Smooth muscle cell (in vitro differentiated cells): ENCODE measurements around the gene HSPG2. TPM values are rescaled to one million over a fixed set of nuclear protein-coding genes. Genes with fewer than 3 reads are reported as not detected.

ENCODE experiments used
- DNase-seq: peaks from one replicate; lab custom pipeline; 2025; ENCODE audit not compliant: unreplicated experiment; lab: John Stamatoyannopoulos, UW
- H2AFZ ChIP-seq: fragments of 200-600 bp; sonication (generic); 2 replicates; pipeline ENCODE4 v1.6.0; 2016; ENCODE audit warnings: antibody characterized with exemption, low read depth, mild to moderate bottlenecking
- H3F3A ChIP-seq: fragments of 200-600 bp; sonication (generic); 2 replicates; pipeline ENCODE4 v1.6.0; 2017; ENCODE audit warnings: antibody characterized with exemption, low read depth
- H3K27ac ChIP-seq: fragments of 200-600 bp; sonication (generic); 2 replicates; pipeline ENCODE4 v1.5.1; 2016; ENCODE audit warnings: low read depth, mild to moderate bottlenecking
- H3K27me3 ChIP-seq: fragments of 200-600 bp; sonication (generic); 2 replicates; pipeline ENCODE4 v1.6.1; 2016; ENCODE audit warnings: low read depth, mild to moderate bottlenecking
- H3K36me3 ChIP-seq: fragments of 200-600 bp; sonication (generic); 2 replicates; pipeline ENCODE4 v1.5.1; 2016; ENCODE audit warnings: low read depth
- H3K4me1 ChIP-seq: fragments of 200-600 bp; sonication (generic); 2 replicates; pipeline ENCODE4 v1.5.1; 2016; ENCODE audit warnings: low read depth
- H3K4me2 ChIP-seq: fragments of 200-600 bp; sonication (generic); 2 replicates; pipeline ENCODE4 v1.6.0; 2016; ENCODE audit warnings: mild to moderate bottlenecking
- H3K4me3 ChIP-seq: fragments of 200-600 bp; sonication (generic); 2 replicates; pipeline ENCODE4 v1.5.1; 2016; ENCODE audit warnings: mild to moderate bottlenecking
- H3K79me2 ChIP-seq: fragments of 200-600 bp; sonication (generic); 2 replicates; pipeline ENCODE4 v1.6.0; 2016; ENCODE audit warnings: low read depth, mild to moderate bottlenecking
- H3K9ac ChIP-seq: fragments of 200-600 bp; sonication (generic); 2 replicates; pipeline ENCODE4 v1.6.0; 2016; ENCODE audit warnings: low read depth
- H3K9me3 ChIP-seq: fragments of 200-600 bp; sonication (generic); replicated peaks from 2 replicates; pipeline ENCODE4 v1.5.1; 2016; ENCODE audit warnings: low read depth
- H4K20me1 ChIP-seq: fragments of 200-600 bp; sonication (generic); 2 replicates; pipeline ENCODE4 v1.6.0; 2016; ENCODE audit warnings: low read depth
- WGBS: methylation state at CpG from one replicate; pipeline ENCODE4 v1.1.7; 2016; ENCODE audit warnings: low lambda C conversion rate; 5-methylcytosine and 5-hydroxymethylcytosine counted together
- polyA plus RNA-seq: library from polyadenylated mRNA; unstranded; fragments of >200 nt; fragmentation: Nextera tagmentation; extraction: Ambion mirVana; gene quantifications from 2 replicates; pipeline ENCODE4 v1.2.1, GENCODE V29; 2016
- total RNA-seq: library from RNA; depleted of rRNA; stranded (reverse); fragments of >200 nt; gene quantifications from 2 replicates; pipeline ENCODE4 v1.2.3, GENCODE V29; 2014
- TF ChIP-seq, protein P1 (sequence below): fragments of 200-600 bp; sonication (generic); IDR thresholded peaks from 2 replicates; pipeline ENCODE4 v1.5.1; 2017; ENCODE audit warnings: borderline replicate concordance, mild to moderate bottlenecking, antibody characterized with exemption; ENCODE audit not compliant: insufficient read depth, poor library complexity, severe bottlenecking

The HSPG2 gene
- total and polyA plus RNA-seq, 2 experiments from 2014 or later, result 40.7 to 46.7 TPM

DNA sequence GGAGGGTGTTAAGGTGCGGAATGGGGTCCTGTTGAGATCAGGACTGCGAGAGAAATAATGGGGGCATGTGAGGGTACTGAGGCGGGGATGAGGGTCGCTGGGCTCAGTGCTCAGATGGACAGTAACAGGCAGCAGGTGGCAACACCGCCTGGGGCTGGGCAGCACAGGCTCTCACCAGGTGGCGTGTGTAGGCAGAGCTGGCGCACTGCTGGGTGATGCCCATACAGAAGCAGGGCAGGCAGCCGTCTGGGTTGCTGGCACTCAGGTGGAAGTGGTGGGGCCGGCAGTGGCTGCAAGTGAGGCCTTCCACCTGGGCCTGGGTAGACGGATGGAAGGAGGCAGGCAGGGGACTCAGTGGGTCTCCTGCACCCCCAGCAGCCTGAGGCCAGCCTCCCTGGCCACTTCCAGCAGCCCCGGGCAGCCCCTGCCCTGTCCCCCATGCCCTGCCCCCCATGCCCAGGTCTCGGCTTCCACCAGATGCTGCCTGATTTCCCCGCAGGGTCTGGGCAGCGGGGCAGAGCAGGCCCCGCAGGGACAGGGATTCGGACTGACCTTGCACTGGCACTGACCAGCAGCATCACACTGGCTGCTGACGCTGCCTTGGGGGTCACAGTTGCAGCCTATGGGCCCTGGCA, 64.5 kb downstream of the HSPG2 start:
- no peak overlapping the region for H3K4me2 ChIP-seq
- no peaks in the 10 kb centered on the region for H3F3A ChIP-seq
- H2AFZ ChIP-seq, result no peak overlapping the region
- no peaks in the 10 kb centered on the region for H3K4me1 ChIP-seq
- H3K27ac ChIP-seq, result no peak overlapping the region
- no peak overlapping the region for H3K4me3 ChIP-seq
- H3K79me2 ChIP-seq, result no peaks in the 10 kb centered on the region
- no peaks in the 10 kb centered on the region for H3K9me3 ChIP-seq
- no peaks in the 10 kb centered on the region for H3K36me3 ChIP-seq
- DNase-seq, result no peak
- no peaks in the 10 kb centered on the region for H4K20me1 ChIP-seq
- H3K9ac ChIP-seq, result no peak overlapping the region
- TF ChIP-seq, protein P1, sequence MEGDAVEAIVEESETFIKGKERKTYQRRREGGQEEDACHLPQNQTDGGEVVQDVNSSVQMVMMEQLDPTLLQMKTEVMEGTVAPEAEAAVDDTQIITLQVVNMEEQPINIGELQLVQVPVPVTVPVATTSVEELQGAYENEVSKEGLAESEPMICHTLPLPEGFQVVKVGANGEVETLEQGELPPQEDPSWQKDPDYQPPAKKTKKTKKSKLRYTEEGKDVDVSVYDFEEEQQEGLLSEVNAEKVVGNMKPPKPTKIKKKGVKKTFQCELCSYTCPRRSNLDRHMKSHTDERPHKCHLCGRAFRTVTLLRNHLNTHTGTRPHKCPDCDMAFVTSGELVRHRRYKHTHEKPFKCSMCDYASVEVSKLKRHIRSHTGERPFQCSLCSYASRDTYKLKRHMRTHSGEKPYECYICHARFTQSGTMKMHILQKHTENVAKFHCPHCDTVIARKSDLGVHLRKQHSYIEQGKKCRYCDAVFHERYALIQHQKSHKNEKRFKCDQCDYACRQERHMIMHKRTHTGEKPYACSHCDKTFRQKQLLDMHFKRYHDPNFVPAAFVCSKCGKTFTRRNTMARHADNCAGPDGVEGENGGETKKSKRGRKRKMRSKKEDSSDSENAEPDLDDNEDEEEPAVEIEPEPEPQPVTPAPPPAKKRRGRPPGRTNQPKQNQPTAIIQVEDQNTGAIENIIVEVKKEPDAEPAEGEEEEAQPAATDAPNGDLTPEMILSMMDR, result no peak
- 97% methylated on average over 14 of the region's 17 CpGs for WGBS
- H3K27me3 ChIP-seq, result no peaks in the 10 kb centered on the region

DNA sequence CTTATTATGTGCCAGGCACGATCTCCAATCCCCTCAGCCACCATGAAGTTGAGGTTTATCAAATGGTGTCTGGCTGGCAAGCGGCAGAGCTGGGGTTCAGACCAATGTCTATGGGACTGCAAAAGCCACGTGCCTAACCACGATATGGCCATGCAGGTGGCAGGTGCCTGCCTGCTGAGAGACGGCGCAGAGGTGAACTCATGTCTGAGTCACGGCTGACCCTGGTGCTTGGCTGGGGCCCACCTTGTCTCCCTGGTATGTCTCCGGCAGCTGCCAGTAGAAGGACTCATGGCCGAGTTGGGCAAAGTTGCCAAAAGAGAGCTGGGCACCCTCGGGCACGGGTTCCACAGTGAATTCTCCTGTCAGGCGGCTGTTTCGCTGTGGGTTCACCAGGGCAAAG, 65.2 kb downstream of the HSPG2 start:
- Histone ChIP-seq H2AFZ (no peak overlapping the region), H3K27ac (no peak overlapping the region), H3K4me1 (no peaks in the 10 kb centered on the region), H3K79me2 (no peaks in the 10 kb centered on the region), H3K4me2 (no peak overlapping the region), H3K9ac (no peak overlapping the region), H3F3A (no peaks in the 10 kb centered on the region), H3K27me3 (no peaks in the 10 kb centered on the region), H3K4me3 (no peak overlapping the region), H3K9me3 (no peaks in the 10 kb centered on the region), H3K36me3 (no peaks in the 10 kb centered on the region), H4K20me1 (no peaks in the 10 kb centered on the region)
- no peak for DNase-seq
- TF ChIP-seq, protein P1, result no peak
- WGBS, result 97% methylated on average over 13 of the region's 13 CpGs

GRCh38 chr1:21870611-21871010, 66.5 kb downstream of the HSPG2 start:
- no peak overlapping the region for H3K4me2 ChIP-seq
- no peak for DNase-seq
- H3K9ac ChIP-seq, result no peak overlapping the region
- no peak overlapping the region for H2AFZ ChIP-seq
- 95% methylated on average over 14 of the region's 15 CpGs for WGBS
- H3F3A ChIP-seq, result no peaks in the 10 kb centered on the region
- H3K4me1 ChIP-seq, result no peaks in the 10 kb centered on the region
- TF ChIP-seq, protein P1, result no peak
- no peak overlapping the region for H3K4me3 ChIP-seq
- H3K9me3 ChIP-seq, result no peaks in the 10 kb centered on the region
- H3K27me3 ChIP-seq, result no peaks in the 10 kb centered on the region
- H3K27ac ChIP-seq, result no peak overlapping the region
- no peaks in the 10 kb centered on the region for H4K20me1 ChIP-seq
- H3K79me2 ChIP-seq, result no peaks in the 10 kb centered on the region
- H3K36me3 ChIP-seq, result no peaks in the 10 kb centered on the region

- H3K27ac ChIP-seq, result no peak overlapping the region
- TF ChIP-seq, protein P1, result no peak
- no peaks in the 10 kb centered on the region for H3K36me3 ChIP-seq
- no peaks in the 10 kb centered on the region for H3K27me3 ChIP-seq
- H4K20me1 ChIP-seq, result no peaks in the 10 kb centered on the region
- no peaks in the 10 kb centered on the region for H3F3A ChIP-seq
- WGBS, result 84% methylated on average over 13 of the region's 13 CpGs
- no peak overlapping the region for H3K4me2 ChIP-seq
- H3K9me3 ChIP-seq, result no peaks in the 10 kb centered on the region
- no peak overlapping the region for H2AFZ ChIP-seq
- DNase-seq, result peak; percentile 9
- H3K4me1 ChIP-seq, result no peaks in the 10 kb centered on the region
- no peaks in the 10 kb centered on the region for H3K79me2 ChIP-seq
- H3K4me3 ChIP-seq, result no peak overlapping the region
- no peak overlapping the region for H3K9ac ChIP-seq
These were observed 67.4 kb downstream of the HSPG2 start for GRCh38 chr1:21869620-21870121.
